C4-2B (cell line): Measurements from ENCODE around the gene ZNF207.

Experiments
- CTCF ChIP-seq: fragments of 450-650 bp; conservative IDR thresholded peaks from 2 replicates; pipeline ENCODE4 v1.5.1; 2017; ENCODE audit warnings: mild to moderate bottlenecking
- ZFX ChIP-seq: fragments of 450-650 bp; IDR thresholded peaks from 2 replicates; pipeline ENCODE4 v1.6.1; 2017

GRCh38 chr17:32388613-32389459 is 38.9 kb downstream of the ZNF207 start:
- TF ChIP-seq CTCF (no peak), ZFX (no peak)
